ENCODE data around the gene PRKG1. TPM values are rescaled to one million over a fixed set of nuclear protein-coding genes. Genes with fewer than 3 reads are reported as not detected.
"Not testable (repeated sequence)": the region's sequence is repeated elsewhere in the genome, so short reads cannot be mapped to it uniquely, and the experiment has no call there.

PRKG1 gene
- total and polyA plus RNA-seq, 12 donors, result 3.8 to 48.1 (median 29.9) TPM

GRCh38 chr10:51203359-51203758, 129.1 kb downstream of the PRKG1 start:
- Histone ChIP-seq H3K27ac (peak overlapping the region in 1 of 10 donors; percentile 41), H3K4me1 (peaks cover 0 to 14% (median 4%) of the 10 kb centered on the region in 9 donors), H3K9me3 (peaks cover 0 to 3% (median 0%) of the 10 kb centered on the region in 11 donors), H3K4me3 (no peak overlapping the region), H3K27me3 (no peaks in the 10 kb centered on the region), H3K36me3 (no peaks in the 10 kb centered on the region)
- ATAC-seq (no peak), DNase-seq (no peak)
- no peak for TF ChIP-seq CTCF (IDR thresholded peaks at IDR 0.05)
- 86 to 88% methylated on average over 2 of the region's 2 CpGs for WGBS, 2 donors
- intact Hi-C loops (cut with DNase I), result no loop called here

- H3K27ac ChIP-seq, result peak overlapping the region in 1 of 10 donors; percentile 17
- WGBS, 2 donors, result 29 to 59% methylated on average over 2 of the region's 2 CpGs
- no peak for TF ChIP-seq CTCF (IDR thresholded peaks at IDR 0.05)
- DNase-seq (peak in 1 of 2 donors; percentile 32), ATAC-seq (no peak)
- H3K9me3 ChIP-seq, result peaks cover 0 to 3% (median 0%) of the 10 kb centered on the region in 11 donors
- no peaks in the 10 kb centered on the region for H3K27me3 ChIP-seq
- peaks cover 0 to 21% (median 12%) of the 10 kb centered on the region in 9 donors for H3K4me1 ChIP-seq
- no peak overlapping the region for H3K4me3 ChIP-seq
- no peaks in the 10 kb centered on the region for H3K36me3 ChIP-seq
- intact Hi-C loops (cut with DNase I), result no loop called here
Measured at GRCh38 chr10:51204066-51204465, 129.8 kb downstream of the PRKG1 start.

- Histone ChIP-seq H3K36me3 (no peaks in the 10 kb centered on the region), H3K27ac (peak overlapping the region in 2 of 10 donors; percentile 0 to 17), H3K9me3 (peaks cover 0 to 3% (median 0%) of the 10 kb centered on the region in 11 donors), H3K4me3 (no peak overlapping the region), H3K27me3 (no peaks in the 10 kb centered on the region), H3K4me1 (peaks cover 0 to 28% (median 18%) of the 10 kb centered on the region in 9 donors)
- ATAC-seq (no peak), DNase-seq (no peak)
- no peak for TF ChIP-seq CTCF (IDR thresholded peaks at IDR 0.05)
- intact Hi-C loops (cut with DNase I), result no loop called here
Measured at GRCh38 chr10:51204701-51205100, 130.4 kb downstream of the PRKG1 start.

- Histone ChIP-seq H3K27me3 (no peaks in the 10 kb centered on the region), H3K4me1 (peaks cover 0 to 30% (median 19%) of the 10 kb centered on the region in 9 donors), H3K4me3 (no peak overlapping the region), H3K27ac (no peak overlapping the region), H3K36me3 (no peaks in the 10 kb centered on the region), H3K9me3 (peaks cover 0 to 3% (median 0%) of the 10 kb centered on the region in 11 donors)
- DNase-seq, result no peak
- WGBS, 2 donors, result 66 to 89% methylated on average over 1 of the region's 1 CpG
- intact Hi-C loops (cut with DNase I), result no loop called here
- TF ChIP-seq CTCF (IDR thresholded peaks at IDR 0.05), result no peak
- no peak for ATAC-seq
Measured at GRCh38 chr10:51206500-51206899, 132.2 kb downstream of the PRKG1 start.

GRCh38 chr10:51212937-51213336, 138.7 kb downstream of the PRKG1 start:
- H3K4me1 ChIP-seq, result peaks cover 0 to 45% (median 26%) of the 10 kb centered on the region in 9 donors
- H3K27me3 ChIP-seq; DNase-seq; H3K4me3 ChIP-seq; H3K9me3 ChIP-seq; intact Hi-C loops (cut with DNase I); H3K36me3 ChIP-seq; H3K27ac ChIP-seq; ATAC-seq: not testable (repeated sequence)
- 95% methylated on average over 3 of the region's 5 CpGs for WGBS, 2 donors
